A549 (cell line): ENCODE results near the gene ADAMTS2. TPM values are rescaled to one million over a fixed set of nuclear protein-coding genes. Genes with fewer than 3 reads are reported as not detected.

Source experiments
- ATAC-seq, 2 experiments: fragments of 200-7000 bp in 1 of 2; fragments of >200 bp in 1 of 2; cut with Nextera tagmentation in 1 of 2; cut with Tn5 transposase in 1 of 2; 3 replicates each; pipeline versions ENCODE4 v1.8.0 to v1.9.1; 2018 to 2020; ENCODE audit warnings: mild to moderate bottlenecking in 1 of 2, moderate library complexity in 1 of 2
- CTCF ChIA-PET: fragments of 300-600 bp; sonication (Branson Sonifier 250); formaldehyde crosslinking; extraction: SDS; loops from one replicate; lab custom pipeline; 2021; ENCODE audit warnings: antibody characterized with exemption, inconsistent platforms; lab: Yijun Ruan, JAX
- POLR2A ChIA-PET: fragments of 350-600 bp; formaldehyde crosslinking; extraction: SDS; loops from one replicate; lab custom pipeline; 2021; ENCODE audit warnings: antibody characterized with exemption, inconsistent platforms; lab: Yijun Ruan, JAX
- DNase-seq, 2 experiments: peaks; one replicate each; pipeline versions ENCODE4 v3.0.0 to v3.0.0-alpha.2; 2011 to 2016; ENCODE audit warnings: low read depth in 1 of 2, low spot score in 1 of 2
- FAIRE-seq: peaks from 2 replicates; lab custom pipeline; 2011; peaks lifted over from hg19 to GRCh38; lab: Jason Lieb, UNC
- H3K27ac ChIP-seq, 2 experiments: fragments of >200 bp; sonication (Bioruptor Twin); formaldehyde crosslinking; 3 replicates each; pipeline ENCODE4 v1.5.1; 2016 to 2017
- H3K4me1 ChIP-seq: fragments of >200 bp; sonication (Bioruptor Twin); formaldehyde crosslinking; 3 replicates; pipeline ENCODE4 v1.6.1; 2016
- H3K4me2 ChIP-seq: fragments of >200 bp; sonication (Bioruptor Twin); formaldehyde crosslinking; 3 replicates; pipeline ENCODE4 v1.6.1; 2016
- H3K4me3 ChIP-seq: fragments of >200 bp; sonication (Bioruptor Twin); formaldehyde crosslinking; 3 replicates; pipeline ENCODE4 v1.5.1; 2016
- H3K9me3 ChIP-seq: fragments of >200 bp; sonication (Bioruptor Twin); formaldehyde crosslinking; 3 replicates; pipeline ENCODE4 v1.6.1; 2016
- CBX8 ChIP-seq: fragments of 200-600 bp; sonication (generic); IDR thresholded peaks from 2 replicates; pipeline ENCODE4 v1.6.1; 2016
- CEBPB ChIP-seq, 2 experiments: fragments of >200 bp in 1 of 2; sonication (Bioruptor Twin) in 1 of 2; formaldehyde crosslinking in 1 of 2; IDR thresholded peaks; 2 replicates each; pipeline ENCODE4 v1.6.1; 2012 to 2016
- JUN ChIP-seq, 2 experiments: fragments of >200 bp; sonication (Bioruptor Twin); formaldehyde crosslinking; IDR thresholded peaks; 2 replicates in 1 of 2; 3 replicates in 1 of 2; pipeline ENCODE4 v1.6.1; 2016 to 2017
- KDM1A ChIP-seq: fragments of 200-600 bp; sonication (generic); IDR thresholded peaks from 2 replicates; pipeline ENCODE4 v1.6.1; 2016; ENCODE audit warnings: low read depth, mild to moderate bottlenecking
- MAFK ChIP-seq: fragments of 450-650 bp; IDR thresholded peaks from 2 replicates; pipeline ENCODE4 v1.6.1; 2014; ENCODE audit not compliant: partially characterized antibody
- MAX ChIP-seq: IDR thresholded peaks from 2 replicates; pipeline ENCODE4 v1.6.1; 2012
- MYC ChIP-seq: IDR thresholded peaks from 2 replicates; pipeline ENCODE4 v1.6.1; 2012; ENCODE audit warnings: mild to moderate bottlenecking, inconsistent platforms, low read length, improper control_type of control experiment, borderline replicate concordance
- NR3C1 ChIP-seq: fragments of >200 bp; sonication (Bioruptor Twin); formaldehyde crosslinking; IDR thresholded peaks from 3 replicates; pipeline ENCODE4 v1.6.1; 2017
- PHF8 ChIP-seq: fragments of 200-600 bp; sonication (generic); IDR thresholded peaks from 2 replicates; pipeline ENCODE4 v1.6.1; 2016; ENCODE audit warnings: low read depth, mild to moderate bottlenecking, antibody characterized with exemption, moderate library complexity, borderline replicate concordance
- RAD21 ChIP-seq, 2 experiments: fragments of >200 bp in 1 of 2; sonication (Bioruptor Twin) in 1 of 2; formaldehyde crosslinking in 1 of 2; IDR thresholded peaks in 1 of 2; conservative IDR thresholded peaks in 1 of 2; 2 replicates in 1 of 2; 3 replicates in 1 of 2; pipeline ENCODE4 v1.6.1; 2012 to 2018; ENCODE audit warnings: inconsistent platforms in 1 of 2
- RARB ChIP-seq: fragments of 250-450 bp; sonication (Bioruptor Pico); IDR thresholded peaks from 2 replicates; pipeline ENCODE4 v1.8.0; 2021; ENCODE audit warnings: mild to moderate bottlenecking, moderate library complexity
- RFX5 ChIP-seq: fragments of 450-650 bp; IDR thresholded peaks from 2 replicates; pipeline ENCODE4 v1.7.1; 2014; ENCODE audit warnings: antibody characterized with exemption, mild to moderate bottlenecking, moderate library complexity
- SREBF2 ChIP-seq: fragments of 450-650 bp; IDR thresholded peaks from 2 replicates; pipeline ENCODE4 v1.6.1; 2014; ENCODE audit warnings: mild to moderate bottlenecking, moderate library complexity
- TP53 ChIP-seq: fragments of 250-450 bp; sonication (Bioruptor Pico); IDR thresholded peaks from 2 replicates; pipeline ENCODE4 v1.5.0; 2021; ENCODE audit warnings: mild to moderate bottlenecking, moderate library complexity
- USF2 ChIP-seq: fragments of 450-650 bp; IDR thresholded peaks from 2 replicates; pipeline ENCODE4 v1.6.1; 2014; ENCODE audit warnings: antibody characterized with exemption
- ZFP36 ChIP-seq: fragments of 450-650 bp; IDR thresholded peaks from 2 replicates; pipeline ENCODE4 v1.6.1; 2014; ENCODE audit warnings: borderline replicate concordance; ENCODE audit not compliant: partially characterized antibody
- WGBS: methylation state at CpG from one replicate; pipeline ENCODE4 v1.1.6; 2017; ENCODE audit errors: missing lambda C conversion rate; 5-methylcytosine and 5-hydroxymethylcytosine counted together
- polyA plus RNA-seq, 4 experiments: library from polyadenylated mRNA; depleted of rRNA in 3 of 4; stranded (reverse); fragments of >200 nt; fragmentation: RNase III in 1 of 4; extraction: RNeasy Plus Mini Kit Qiagen cat#74134 plus additional on column Dnase treatment in 1 of 4; gene quantifications; 2 replicates in 3 of 4; 3 replicates in 1 of 4; pipeline ENCODE4 v1.2.3, GENCODE V29; 2011 to 2017
- TF ChIP-seq, protein P1 (sequence below): fragments of 250-450 bp; sonication (Bioruptor Pico); IDR thresholded peaks from 2 replicates; pipeline ENCODE4 v1.5.0; 2021; ENCODE audit warnings: mild to moderate bottlenecking, moderate library complexity, borderline replicate concordance

Gene ADAMTS2
- polyA plus RNA-seq, 2 of the 4 experiments (the other 2 are of a cell fraction) = not detected

DNA sequence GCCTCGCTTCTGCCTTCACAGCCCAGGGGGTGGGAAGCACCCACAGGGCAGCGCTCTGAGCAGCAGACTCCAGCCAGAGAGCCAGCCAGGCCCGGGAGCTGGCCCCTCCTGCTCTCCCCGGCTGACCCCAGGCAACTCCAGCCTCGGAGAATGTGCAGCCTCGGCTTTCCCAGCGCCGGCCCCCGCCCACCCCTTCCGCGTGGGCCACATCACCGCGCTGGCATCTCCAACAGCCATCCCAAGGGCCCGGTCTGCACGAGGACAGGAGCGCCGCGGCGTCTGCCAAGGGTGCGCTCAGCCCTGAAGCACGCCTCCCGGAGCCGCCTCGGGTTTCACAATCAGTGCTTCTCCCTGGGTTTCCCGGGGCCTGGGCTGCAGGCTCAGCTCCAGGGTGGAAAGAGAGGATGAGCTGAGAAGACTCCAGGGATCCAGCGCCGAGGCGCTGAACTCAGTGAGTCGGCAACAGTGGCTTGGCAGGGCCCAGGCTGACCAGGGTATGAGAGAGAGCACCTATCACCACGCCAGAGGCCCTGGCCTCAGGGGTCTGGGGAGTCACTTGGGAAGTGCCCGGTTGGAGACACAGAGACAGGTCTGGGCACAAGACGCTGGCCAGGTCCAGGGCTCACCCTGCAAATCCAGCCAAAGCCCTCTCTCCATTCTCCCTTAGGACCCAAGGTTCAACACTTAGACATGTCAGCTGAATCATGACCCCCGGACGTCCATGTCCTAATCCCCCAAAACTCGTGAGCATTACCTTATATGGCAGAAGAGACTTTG lies 79.6 kb downstream of the ADAMTS2 start (continued):
- TF ChIP-seq RARB (CRISPR knock-in tag) = no peak

DNA sequence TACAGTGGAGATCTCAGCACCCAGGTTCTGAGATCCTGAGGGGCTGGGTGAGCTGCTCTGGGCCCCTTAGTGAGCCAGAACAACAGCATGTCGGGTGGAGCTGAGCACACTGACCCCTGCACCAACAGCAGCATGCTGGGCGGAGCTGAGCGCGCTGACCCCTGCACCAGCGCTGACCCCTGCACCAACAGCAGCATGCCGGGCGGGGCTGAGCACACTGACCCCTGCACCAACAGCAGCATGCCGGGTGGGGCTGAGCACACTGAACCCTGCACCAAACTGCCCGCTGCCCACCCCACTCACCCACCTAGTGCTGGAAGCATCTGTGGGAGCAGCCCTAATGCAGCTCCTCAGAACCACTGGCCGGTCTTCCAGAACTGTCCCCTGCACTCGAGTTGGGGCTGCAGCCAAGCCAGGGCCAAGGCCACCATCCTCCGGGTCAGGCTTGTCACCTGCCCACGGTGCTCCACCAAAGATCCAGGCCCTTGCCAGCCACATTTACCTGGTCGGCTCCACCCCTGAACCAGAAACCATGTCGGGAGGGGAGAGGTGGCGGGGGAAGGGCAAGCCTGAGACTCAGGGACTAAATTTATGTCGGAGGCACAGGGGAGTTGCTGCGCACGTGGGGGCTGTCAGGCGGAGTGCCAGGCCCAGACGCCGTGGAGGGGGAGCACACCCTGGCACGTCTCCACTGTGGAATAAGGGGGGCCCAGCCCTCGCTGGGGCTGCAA lies 80.3 kb downstream of the ADAMTS2 start:
- no peak overlapping the region for H3K4me2 ChIP-seq
- H3K4me3 ChIP-seq = no peak overlapping the region
- H3K27ac ChIP-seq = no peak overlapping the region
- CTCF ChIA-PET = no interaction called here
- DNase-seq (no peak), ATAC-seq (no peak), FAIRE-seq (no peak)
- no peak for TF ChIP-seq JUN (IDR thresholded peaks at IDR 0.05)
- TF ChIP-seq MAX = no peak
- no peak for TF ChIP-seq KDM1A
- TF ChIP-seq, protein P1, sequence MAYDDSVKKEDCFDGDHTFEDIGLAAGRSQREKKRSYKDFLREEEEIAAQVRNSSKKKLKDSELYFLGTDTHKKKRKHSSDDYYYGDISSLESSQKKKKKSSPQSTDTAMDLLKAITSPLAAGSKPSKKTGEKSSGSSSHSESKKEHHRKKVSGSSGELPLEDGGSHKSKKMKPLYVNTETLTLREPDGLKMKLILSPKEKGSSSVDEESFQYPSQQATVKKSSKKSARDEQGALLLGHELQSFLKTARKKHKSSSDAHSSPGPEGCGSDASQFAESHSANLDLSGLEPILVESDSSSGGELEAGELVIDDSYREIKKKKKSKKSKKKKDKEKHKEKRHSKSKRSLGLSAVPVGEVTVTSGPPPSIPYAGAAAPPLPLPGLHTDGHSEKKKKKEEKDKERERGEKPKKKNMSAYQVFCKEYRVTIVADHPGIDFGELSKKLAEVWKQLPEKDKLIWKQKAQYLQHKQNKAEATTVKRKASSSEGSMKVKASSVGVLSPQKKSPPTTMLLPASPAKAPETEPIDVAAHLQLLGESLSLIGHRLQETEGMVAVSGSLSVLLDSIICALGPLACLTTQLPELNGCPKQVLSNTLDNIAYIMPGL (CRISPR knock-in tag) = no peak
- no peak for TF ChIP-seq NR3C1
- H3K4me1 ChIP-seq = no peaks in the 10 kb centered on the region
- H3K9me3 ChIP-seq = peaks cover 10% of the 10 kb centered on the region; the same call in 2 of the 3 replicates
- WGBS = 44% methylated on average over 13 of the region's 24 CpGs
- POLR2A ChIA-PET = no interaction called here

DNA sequence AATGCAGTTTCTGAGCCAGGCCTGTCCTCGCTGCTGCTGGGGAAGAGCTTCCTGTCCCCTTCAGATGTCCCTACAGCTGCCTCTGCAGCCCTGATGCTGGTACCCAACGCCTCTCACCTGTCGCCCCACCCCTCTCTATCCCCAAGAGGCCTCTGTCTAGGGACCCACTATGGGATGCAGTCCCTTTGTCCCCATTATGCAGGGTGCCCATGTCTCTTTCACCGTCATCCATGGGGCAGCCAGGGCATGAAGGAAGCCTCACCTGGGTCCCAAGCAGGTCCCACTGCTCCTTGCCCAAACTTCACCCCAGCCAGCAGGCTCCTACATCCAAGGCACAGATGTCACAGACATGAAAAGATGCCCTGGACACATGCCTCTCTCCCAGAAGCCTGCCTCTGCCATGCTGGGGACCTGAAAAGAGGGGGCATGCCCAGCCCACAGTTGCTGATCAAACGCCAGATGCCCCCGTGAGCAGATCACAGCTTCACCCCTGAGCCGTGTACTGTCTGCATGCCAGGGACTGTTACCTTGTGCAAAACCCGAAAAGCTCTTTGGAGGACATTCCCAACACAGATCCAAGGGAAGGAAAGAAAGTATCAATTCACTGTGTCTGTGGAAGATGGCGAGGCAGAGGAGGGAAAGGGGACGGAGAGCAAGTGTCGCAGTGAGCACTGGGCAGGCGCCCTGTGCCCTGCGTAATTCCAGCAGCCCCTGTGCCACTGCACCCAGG lies 81.0 kb downstream of the ADAMTS2 start:
- CTCF ChIA-PET = no interaction called here
- DNase-seq = no peak
- H3K4me2 ChIP-seq = no peak overlapping the region
- no peak overlapping the region for H3K27ac ChIP-seq
- TF ChIP-seq MYC = no peak
- no peak for TF ChIP-seq PHF8
- no peak for TF ChIP-seq CBX8
- no peak for TF ChIP-seq SREBF2
- no peak for TF ChIP-seq TP53
- TF ChIP-seq USF2 = no peak
- no peak for TF ChIP-seq MAFK
- TF ChIP-seq RARB (CRISPR knock-in tag) = no peak
- no peak for TF ChIP-seq CEBPB (IDR thresholded peaks at IDR 0.05)
- TF ChIP-seq, protein P1 (CRISPR knock-in tag) = no peak
- no peak for TF ChIP-seq ZFP36
- no peak for TF ChIP-seq RAD21 (conservative IDR thresholded peaks at IDR 0.05 in 1 of 2, IDR thresholded peaks at IDR 0.05 in 1 of 2)
- TF ChIP-seq RFX5 = no peak
- TF ChIP-seq, all 56 proteins: peak for 0
- FAIRE-seq (no peak), ATAC-seq (no peak)
- POLR2A ChIA-PET = interaction anchor here (0.6 kb wide), 1 partner anchor 570 kb away, joined by 7 read pairs; no protein-coding TSS in a partner anchor
- Histone ChIP-seq H3K4me1 (no peaks in the 10 kb centered on the region), H3K9me3 (peaks cover 11% of the 10 kb centered on the region; the same call in 2 of the 3 replicates), H3K4me3 (no peak overlapping the region)
- WGBS = 48% methylated on average over 11 of the region's 13 CpGs
